HG02798 (cell line): ENCODE results near the gene TEAD2.
A peak's percentile ranks its signal among the peaks of the same experiment; 100 is the strongest.

Source experiments
- ATAC-seq: cut with Tn5 transposase; IDR thresholded peaks from one replicate; pipeline ENCODE4 v1.9.1; 2021; ENCODE audit warnings: mild to moderate bottlenecking; ENCODE audit not compliant: unreplicated experiment, poor library complexity

Gene TEAD2

DNA sequence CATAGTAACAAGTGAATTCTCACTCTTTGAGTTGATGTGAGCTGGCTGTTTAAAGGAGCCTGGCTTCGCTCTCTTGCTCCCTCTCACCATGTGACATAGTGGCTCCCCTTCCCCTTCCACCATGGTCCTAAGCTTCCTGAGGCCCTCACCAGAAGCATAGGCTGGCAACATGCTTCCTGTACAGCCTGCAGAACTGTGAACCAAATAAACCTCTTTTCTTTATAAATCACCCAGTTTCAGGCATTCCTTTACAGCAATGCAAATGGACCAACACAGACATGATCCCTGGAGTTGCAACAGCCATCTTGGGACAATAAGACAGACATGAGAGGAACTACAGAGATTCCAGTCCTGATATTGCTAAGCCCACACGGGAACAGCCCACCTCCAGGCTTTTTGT lies 12.6 kb downstream of the TEAD2 start:
- no peak for ATAC-seq

DNA sequence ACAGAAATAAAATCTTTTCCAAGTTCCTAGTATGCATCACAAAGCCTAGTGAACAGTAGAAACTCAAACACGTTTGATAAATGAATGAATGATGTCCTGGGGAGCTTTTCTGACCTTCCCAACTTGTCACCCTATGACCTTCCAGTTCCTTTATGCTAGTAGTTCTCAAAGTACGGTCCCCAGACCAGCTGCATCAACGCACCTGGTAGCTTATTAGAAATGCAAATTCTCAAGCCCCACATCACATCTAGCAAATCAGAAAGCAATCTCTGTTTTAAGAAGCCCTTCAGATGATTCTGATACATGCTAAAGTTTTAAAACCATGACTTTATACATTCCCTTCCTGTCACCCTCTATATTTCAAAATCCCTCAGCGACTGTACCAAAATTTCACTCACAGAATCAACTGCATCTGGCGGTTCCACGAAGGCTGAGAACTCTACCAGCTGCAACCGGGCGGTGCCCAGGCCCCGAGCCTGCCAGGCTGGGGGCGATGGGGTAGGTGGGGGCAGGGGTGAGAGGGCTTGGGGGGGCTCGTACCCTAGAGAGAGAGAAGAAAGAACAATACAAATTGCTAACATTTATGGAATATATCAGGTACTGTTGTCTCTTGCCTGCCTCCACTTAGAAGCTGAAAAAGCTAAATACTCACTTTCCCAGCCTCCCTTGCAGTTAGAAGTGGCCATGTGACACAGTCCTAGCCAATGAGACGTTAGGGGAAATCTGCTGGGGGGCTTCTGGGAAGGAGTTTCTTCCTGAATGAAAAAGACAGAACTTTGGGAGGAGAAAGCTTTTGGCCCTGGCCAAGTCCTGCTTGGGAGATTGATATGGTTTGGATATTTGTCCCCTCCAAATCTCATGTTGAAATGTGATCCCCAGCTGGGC lies 13.7 kb downstream of the TEAD2 start:
- ATAC-seq = no peak

DNA sequence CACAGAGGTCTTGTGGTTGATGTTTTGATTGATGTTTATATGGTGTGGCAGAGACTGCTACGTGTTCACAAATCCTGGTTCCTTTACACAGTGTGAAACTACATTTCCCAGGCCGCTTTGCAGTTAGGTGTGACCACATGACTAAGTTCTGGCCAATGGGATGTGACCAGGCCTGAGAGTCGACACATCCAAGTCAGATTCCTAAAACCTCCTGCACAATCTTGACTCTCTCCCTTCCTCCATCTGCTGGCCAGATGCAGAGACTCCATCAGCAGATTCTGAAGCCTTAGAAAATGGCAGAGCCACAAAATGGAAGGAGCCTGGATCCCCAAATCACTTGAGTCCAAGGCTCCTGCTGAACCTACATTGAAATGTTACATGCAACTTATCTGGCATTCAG lies 14.4 kb downstream of the TEAD2 start:
- no peak for ATAC-seq

DNA sequence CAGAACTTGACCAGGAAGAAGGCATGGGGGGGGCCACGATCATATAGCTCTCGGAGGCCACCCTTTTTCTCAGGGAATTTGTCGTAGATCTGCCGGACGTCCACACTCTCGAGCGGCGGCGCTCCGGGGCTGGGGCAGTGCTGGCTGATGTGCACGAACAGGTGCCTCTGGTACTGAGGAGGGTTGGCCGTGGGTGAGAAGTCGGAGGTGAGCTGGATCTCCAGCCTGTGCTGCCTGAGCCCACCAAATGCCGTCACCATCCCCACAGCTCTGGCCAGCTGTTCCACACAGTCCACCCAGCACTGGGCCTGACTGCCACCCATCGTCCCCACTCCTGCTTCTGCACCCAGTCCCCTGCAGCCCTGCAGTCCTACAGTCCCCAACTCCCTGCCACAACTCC lies 15.0 kb downstream of the TEAD2 start:
- no peak for ATAC-seq

DNA sequence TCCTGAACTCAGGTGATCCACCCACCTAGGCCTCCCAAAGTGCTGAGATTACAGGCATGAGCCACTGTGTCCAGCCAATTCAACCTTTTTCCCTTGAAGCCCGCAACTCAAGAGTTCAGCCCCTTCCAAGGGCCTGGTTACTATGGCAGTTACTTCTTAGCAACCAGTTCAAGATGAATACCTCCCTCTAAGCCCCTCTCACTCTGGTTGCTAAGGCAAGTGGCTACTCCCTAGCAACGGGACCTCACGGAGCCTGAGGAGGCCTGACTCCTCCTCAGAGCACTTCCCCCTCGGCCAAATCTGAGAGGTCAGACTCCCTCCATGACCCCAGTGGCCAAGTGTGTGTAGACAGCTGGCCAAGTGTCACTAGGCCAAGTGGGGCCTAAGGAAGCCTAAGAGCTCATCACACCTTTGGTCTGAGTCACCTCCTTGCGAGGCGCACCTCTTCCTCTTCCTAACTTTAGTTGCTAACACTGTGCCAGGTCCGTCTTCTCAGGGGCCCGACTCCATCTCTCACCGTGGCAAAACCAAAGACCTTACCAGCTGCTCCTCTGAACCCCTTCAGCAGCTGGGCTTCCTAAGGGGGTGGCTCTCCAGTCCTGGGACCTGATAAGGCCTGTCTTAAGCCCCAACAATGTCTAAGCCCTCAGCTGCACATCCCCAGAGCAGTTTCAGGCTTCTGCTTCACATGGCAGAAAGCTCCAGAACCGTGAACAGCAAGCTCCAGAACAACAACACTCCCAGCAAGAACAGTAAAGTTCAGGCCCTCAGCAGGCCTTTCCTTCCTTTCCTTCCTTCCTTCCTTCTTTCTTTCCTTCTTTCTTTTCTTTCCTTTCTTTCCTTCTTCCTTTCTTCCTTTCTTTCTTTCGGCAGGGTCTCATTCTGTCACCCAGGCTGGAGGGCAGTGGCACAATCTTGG lies 17.5 kb downstream of the TEAD2 start:
- ATAC-seq = no peak

DNA sequence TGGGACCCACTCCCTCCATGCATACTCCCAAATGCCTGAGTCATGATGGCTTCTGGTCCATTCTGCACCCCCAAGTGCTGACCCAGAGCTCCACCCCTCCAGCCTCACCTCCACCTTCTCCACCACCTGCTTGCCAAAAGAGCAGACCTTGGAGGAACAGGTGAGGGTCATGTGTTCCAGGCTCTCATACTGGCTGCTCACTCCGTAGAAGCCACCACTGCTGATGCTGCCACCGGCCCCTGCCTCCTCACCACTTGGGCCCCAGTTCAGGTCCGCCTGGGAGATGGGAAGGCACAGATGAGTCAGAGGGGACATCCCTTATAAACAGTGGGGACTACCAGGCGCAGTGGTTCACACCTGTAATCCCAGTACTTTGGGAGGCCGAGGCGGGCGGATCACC lies 19.1 kb downstream of the TEAD2 start:
- no peak for ATAC-seq

DNA sequence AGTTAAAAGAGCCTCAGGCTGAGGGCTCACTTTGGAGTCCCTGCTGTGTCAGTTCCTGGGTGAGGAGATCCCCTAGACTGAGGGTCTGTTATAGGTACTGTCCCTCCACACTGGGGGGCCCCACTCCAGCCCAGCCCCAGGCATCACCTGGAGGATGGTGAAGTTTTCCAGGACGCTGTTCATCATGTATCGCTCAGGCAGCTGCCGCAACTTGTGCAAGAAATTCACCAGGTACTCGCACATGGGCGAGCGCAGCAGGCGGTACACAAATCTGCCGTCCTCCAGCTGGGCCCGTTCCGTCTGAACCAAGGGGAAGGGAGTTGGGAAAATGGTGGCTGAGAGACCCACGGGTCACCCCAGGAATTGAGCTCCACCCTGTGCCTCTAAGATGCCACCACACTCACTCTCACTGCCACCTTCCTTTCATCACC lies 19.9 kb downstream of the TEAD2 start:
- no peak for ATAC-seq

DNA sequence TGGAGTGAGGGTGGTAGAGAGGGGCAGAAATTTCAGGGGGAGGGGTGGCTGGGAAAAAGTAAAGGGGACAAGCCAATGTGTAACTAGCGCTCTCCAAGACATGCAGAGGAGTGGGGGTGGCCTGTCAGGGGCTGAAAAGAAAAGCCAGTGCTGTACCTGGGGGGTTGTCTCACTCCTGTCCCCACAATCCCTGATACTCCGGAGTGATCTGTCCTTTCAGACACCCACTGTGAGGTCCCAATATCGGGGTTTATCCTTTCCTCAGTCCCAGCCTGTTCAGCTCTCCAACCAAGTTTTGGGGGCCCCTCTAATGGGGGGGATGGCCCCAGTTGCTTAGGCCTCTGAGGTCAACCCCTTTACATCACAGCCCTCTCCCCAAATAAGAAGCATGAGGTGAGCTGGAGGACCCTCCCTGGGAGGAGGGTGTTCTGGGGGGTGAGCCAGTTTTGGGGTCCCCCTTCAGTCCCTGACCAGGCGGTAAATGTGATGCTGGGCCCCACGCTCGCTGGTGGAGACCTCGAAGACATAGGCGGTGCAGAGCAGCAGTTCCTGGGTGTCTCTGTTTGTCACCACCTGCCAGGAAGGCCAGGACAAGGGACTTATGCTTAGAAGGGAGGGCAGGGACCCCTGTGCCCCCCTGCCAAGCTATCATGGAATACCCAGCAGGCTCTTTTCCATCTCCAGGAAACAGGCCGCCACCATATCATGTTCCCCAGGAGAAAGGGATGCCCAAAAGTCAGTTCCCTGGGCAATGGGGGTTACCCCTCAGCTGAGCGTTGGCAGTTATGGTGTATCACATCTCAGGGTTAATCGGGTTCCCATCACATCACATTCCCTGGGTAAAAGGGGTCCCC lies 21.1 kb downstream of the TEAD2 start:
- ATAC-seq = no peak

DNA sequence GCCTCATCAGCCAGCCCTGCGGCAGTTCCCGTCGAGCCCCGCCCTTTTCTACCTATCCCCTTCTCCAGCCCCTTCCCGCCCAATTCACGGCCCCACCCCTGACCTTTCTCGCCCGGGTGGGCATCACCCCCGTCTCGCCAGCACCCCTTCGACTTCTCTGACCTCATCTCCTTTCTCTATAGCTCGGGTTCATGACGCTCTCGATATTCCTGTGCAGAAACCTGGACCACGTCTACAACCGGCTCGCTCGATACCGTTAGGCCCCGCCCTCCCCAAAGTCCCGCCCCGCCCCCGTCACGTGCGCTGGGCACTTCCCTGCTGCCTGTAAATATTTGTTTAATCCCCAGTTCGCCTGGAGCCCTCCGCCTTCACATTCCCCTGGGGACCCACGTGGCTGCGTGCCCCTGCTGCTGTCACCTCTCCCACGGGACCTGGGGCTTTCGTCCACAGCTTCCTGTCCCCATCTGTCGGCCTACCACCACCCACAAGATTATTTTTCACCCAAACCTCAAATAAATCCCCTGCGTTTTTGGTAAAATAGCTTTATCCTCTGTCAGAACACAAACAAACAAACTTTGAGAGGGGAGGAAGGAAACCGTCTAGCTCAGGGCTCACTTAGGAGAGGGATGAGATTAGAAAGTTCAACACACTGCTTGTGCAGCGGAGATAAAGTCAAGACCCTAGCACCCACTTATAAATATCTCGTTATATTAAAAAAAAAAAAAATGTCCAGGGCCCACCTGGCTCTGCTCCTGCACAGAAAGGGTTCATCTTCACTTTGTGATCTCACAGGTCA lies 21.9 kb downstream of the TEAD2 start:
- ATAC-seq = peak; percentile 78

DNA sequence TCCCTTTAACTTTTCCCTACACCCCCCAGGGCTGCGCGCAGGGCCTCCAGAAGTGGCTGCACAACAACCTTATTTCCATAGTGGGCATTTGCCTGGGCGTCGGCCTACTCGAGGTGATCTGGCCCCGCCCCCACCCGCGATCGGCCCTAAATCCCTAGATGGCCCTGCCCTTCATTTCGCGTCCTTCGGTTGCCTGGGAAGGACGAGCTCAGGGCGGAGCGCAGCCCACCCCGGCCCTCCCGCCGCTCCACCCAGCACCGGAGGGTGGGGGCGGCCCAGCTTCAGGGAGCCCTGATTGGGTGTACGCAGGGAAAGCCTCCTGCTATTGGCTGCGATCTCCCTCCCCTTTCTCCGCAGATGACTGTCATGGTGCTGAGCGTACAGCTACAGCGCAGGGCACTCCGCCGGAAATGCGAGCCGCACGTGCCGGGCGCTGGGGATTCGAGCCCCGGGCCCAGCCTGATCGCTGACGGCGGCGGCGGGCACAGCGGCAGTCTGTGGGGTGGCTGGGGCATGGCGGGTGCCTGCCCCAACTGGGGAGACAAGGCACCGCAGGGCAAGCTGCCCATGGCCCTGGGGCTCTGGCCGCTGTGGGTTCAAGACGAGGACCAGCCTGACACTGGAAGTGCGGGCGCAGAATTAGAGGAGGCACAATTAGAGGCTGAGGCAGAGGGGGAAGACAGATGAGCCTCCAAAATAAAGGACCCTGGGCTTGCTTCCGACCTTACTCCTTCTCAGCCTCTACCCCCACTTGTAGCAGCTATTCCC lies 22.7 kb downstream of the TEAD2 start:
- ATAC-seq = no peak

DNA sequence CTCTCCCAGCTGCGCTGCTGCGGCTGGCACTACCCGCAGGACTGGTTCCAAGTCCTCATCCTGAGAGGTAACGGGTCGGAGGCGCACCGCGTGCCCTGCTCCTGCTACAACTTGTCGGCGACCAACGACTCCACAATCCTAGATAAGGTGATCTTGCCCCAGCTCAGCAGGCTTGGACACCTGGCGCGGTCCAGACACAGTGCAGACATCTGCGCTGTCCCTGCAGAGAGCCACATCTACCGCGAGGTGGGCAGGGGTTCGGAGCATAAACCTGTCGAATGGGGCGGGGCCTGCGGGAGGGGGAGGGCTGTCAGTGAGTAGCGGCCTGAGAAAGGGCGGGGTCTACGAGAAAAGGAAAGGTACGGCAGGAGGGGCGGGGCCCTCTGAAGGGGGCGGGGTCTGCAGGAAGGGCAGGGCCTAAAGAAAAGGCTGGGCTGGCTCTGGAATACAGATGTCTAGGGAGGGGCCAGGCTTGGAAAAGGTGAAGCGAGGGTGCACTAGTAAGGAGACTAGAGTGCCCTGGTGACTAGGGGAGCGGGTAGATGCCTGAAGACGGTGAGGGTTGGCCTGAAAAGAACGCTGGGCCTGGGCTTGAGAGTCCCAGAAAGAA lies 23.4 kb downstream of the TEAD2 start:
- ATAC-seq = no peak

DNA sequence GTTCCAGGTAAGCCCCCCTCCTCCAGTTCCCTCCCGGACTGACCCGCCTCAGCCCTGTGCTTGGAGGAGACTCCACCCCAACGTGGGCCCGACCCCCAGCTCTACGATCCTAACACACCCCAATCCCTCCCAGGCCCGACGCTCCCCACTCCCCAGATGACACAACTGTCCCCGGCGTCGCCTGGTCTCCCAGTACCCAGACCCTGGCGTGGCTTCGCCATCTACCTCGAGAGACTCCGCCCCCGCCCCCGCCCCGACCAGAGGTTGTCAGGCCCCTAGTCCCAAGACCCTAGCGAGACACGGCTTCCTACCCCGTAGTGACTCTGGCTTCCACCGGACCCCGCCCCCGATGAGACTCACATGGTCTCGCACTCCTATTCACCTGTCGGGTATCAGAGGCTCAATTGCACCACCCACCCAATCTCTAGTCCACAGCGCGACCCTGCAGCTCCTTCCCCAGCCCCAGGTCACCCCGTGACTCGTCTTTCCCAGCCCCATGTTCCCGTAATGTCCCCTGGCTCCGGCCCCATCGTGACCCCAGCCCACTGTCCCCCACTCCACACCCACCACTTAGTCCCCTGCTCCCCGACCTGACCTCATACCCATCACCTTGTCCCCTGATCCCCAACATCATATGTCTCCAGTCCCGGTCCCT lies 24.1 kb downstream of the TEAD2 start:
- no peak for ATAC-seq

DNA sequence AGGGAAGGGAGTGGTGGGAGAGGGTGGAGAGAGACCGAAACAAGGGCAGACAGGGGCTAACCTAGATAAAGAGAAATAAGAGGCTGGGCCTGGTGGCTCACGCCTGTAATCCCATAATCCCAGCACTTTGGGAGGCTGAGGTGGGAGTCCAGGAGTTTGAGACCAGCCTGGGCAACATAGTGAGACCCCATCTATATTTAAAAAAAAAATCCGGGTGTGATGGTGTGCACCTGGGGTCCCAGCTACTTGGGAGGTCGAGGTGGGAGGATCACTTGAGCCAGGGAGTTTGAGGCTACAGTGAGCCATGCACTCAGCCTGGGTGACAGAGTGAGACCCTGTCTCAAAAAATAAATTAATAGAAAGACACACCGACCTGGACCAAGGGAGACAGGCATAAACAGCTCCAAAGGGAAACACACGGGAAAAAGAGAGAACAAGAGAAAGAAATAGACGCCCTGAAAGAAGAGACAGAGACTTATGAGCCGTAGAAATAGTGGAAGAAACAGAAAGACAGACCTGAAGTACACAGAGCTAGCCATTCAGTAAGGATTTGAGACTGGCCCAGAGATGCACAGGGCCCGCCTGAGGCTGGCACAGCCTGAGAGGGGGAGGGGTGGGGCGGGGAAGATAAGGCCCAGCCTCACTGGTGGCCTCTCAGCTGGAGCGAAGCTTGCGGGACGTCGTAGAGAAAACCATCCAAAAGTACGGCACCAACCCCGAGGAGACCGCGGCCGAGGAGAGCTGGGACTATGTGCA lies 24.8 kb downstream of the TEAD2 start:
- ATAC-seq = no peak

DNA sequence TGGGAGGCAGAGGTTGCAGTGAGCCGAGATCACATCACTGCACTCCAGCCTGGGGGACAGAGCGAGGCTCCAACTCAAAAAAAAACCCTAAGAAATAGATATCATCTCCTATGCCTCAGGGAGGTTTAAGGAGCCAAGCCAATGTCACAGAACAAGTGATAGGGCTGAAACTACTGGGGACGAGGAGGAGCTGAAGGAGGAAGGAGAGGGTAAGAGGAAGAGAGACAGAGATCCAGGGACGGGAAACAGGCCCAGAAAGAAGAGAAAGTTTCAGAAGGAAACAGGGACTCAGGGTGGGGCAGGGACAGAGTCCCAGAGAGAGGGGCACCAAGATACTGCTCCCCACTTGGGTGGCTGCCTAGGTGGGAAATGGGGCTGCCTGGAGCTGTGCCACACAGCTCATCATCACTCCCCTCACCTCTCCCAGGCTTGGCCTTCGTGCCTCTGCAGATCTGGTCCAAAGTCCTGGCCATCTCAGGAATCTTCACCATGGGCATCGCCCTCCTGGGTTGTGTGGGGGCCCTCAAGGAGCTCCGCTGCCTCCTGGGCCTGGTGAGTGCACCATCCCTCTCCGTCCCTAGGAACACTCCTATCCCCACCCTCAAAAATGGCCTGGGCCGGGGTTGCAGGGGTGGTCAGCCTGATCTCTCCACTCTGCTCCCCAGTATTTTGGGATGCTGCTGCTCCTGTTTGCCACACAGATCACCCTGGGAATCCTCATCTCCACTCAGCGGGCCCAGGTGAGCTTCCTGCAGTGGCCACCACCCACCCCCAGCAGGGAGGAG lies 25.5 kb downstream of the TEAD2 start:
- no peak for ATAC-seq

DNA sequence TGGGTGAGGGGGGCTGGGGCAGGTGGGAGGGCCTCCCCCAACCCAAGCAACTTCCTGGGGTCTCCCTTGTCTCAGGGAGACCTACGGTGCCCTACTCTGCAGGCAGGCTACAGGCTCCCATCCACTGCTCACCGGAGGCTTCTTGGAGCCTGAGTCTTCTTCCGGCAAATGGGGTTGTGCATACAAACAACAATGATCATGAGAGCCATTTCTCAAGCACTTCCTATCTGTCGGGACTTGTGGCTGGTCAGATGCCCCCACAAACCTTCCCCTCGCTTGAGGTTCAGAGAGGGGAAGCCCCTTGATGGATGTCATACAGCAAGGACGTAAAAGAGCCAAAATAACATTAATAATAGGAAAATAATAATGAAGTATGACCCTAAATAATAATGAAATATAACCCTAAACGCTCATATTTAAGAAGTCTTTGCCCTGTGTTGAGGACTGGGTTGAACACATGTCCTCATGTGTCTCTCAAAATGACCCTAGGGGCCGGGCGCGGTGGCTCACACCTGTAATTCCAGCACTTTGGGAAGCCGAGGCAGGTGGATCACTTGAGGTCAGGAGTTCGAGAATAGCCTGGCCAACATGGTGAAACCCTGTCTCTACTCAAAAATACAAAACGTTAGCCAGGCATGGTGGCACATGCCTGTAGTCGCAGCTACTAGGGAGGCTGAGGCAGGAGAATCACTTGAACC lies 26.3 kb downstream of the TEAD2 start:
- no peak for ATAC-seq
